WTC11 (cell line): ENCODE results near the gene PTPDC1.

Experiments used
- CREB1 ChIP-seq: sonication (generic); formaldehyde crosslinking; IDR thresholded peaks from 2 replicates; pipeline ENCODE4 v1.8.0; 2023; ENCODE audit warnings: mild to moderate bottlenecking, missing genetic modification reagents
- JUN ChIP-seq: sonication (generic); formaldehyde crosslinking; IDR thresholded peaks from 2 replicates; pipeline ENCODE4 v1.8.0; 2023; ENCODE audit warnings: mild to moderate bottlenecking, missing genetic modification reagents
- MYBL2 ChIP-seq: sonication (generic); formaldehyde crosslinking; IDR thresholded peaks from 2 replicates; pipeline ENCODE4 v1.8.1; 2023; ENCODE audit warnings: mild to moderate bottlenecking, moderate library complexity, missing genetic modification reagents
- NR3C1 ChIP-seq: sonication (generic); formaldehyde crosslinking; conservative IDR thresholded peaks from 2 replicates; pipeline ENCODE4 v1.8.1; 2023; ENCODE audit warnings: low read depth, mild to moderate bottlenecking, missing genetic modification reagents
- ZBTB21 ChIP-seq: sonication (generic); formaldehyde crosslinking; IDR thresholded peaks from 2 replicates; pipeline ENCODE4 v1.8.1; 2023; ENCODE audit warnings: mild to moderate bottlenecking, missing genetic modification reagents, borderline replicate concordance
- ZNF263 ChIP-seq: sonication (generic); formaldehyde crosslinking; IDR thresholded peaks from 2 replicates; pipeline ENCODE4 v1.8.1; 2022; ENCODE audit warnings: low read depth, mild to moderate bottlenecking, moderate library complexity, missing genetic modification reagents
- ZNF317 ChIP-seq: sonication (generic); formaldehyde crosslinking; IDR thresholded peaks from 2 replicates; pipeline ENCODE4 v1.8.1; 2023; ENCODE audit warnings: low read depth, mild to moderate bottlenecking, moderate library complexity, missing genetic modification reagents, borderline replicate concordance
- TF ChIP-seq, protein P1 (sequence below): fragments of 200-600 bp; IDR thresholded peaks from 2 replicates; pipeline ENCODE4 v1.8.0; 2022; ENCODE audit warnings: antibody characterized with exemption
- TF ChIP-seq, protein P2 (sequence below): sonication (generic); formaldehyde crosslinking; IDR thresholded peaks from 2 replicates; pipeline ENCODE4 v1.8.1; 2023; ENCODE audit warnings: mild to moderate bottlenecking, missing genetic modification reagents, moderate library complexity

DNA sequence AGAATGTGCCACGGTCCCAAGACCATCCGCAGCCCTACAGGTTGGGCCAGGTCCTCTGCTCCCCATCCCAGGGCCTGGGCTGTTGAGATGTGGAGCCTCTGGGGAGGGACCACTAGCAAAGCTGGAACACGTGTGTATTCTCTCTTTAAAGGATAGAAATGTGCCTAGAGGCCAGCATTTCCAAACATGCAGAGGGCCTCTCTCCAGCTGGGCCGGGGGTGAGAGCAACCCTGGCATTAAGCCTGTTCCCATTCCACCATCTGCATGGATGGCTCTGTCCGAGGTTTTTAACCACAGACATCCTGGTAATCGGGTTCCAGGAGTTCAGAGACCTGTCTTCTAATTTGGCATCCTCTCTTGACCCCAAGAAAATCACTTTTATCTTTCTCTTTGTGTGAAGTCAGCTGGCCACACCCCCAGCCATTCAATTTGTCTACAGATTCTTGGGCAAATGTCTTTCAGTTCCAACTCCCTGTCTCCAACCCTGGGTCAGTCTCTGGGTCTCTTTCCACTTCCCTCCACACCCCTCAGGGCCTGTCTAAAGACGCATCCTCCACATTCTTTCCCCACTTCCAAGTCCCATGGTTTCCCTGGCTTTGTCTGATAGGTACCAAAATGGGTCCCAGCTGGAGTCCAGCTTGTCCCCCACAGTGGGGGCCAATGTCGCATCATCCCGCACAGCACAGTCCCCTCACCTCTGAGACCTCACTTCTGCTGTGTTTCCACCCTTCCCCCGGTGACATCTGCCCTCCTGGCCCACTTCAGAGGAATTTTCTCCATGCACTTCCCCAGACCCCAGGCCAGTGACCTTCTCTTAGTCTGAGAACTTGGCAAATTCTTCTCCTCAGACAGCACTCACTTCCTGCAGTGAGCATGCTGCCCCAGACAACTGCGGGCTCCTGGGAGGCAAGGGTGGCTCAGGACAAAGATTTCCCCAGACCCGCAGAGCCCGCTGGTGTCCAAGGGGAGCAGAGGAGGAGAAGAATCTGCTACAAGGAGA, 56.8 kb downstream of the PTPDC1 start:
- TF ChIP-seq CREB1, result no peak
- TF ChIP-seq JUN, result no peak
- no peak for TF ChIP-seq ZNF263 (CRISPR knock-in tag)
- TF ChIP-seq NR3C1, result no peak
- TF ChIP-seq, protein P1, sequence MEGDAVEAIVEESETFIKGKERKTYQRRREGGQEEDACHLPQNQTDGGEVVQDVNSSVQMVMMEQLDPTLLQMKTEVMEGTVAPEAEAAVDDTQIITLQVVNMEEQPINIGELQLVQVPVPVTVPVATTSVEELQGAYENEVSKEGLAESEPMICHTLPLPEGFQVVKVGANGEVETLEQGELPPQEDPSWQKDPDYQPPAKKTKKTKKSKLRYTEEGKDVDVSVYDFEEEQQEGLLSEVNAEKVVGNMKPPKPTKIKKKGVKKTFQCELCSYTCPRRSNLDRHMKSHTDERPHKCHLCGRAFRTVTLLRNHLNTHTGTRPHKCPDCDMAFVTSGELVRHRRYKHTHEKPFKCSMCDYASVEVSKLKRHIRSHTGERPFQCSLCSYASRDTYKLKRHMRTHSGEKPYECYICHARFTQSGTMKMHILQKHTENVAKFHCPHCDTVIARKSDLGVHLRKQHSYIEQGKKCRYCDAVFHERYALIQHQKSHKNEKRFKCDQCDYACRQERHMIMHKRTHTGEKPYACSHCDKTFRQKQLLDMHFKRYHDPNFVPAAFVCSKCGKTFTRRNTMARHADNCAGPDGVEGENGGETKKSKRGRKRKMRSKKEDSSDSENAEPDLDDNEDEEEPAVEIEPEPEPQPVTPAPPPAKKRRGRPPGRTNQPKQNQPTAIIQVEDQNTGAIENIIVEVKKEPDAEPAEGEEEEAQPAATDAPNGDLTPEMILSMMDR, result no peak
- no peak for TF ChIP-seq ZBTB21
- TF ChIP-seq, protein P2, sequence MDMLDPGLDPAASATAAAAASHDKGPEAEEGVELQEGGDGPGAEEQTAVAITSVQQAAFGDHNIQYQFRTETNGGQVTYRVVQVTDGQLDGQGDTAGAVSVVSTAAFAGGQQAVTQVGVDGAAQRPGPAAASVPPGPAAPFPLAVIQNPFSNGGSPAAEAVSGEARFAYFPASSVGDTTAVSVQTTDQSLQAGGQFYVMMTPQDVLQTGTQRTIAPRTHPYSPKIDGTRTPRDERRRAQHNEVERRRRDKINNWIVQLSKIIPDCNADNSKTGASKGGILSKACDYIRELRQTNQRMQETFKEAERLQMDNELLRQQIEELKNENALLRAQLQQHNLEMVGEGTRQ (CRISPR knock-in tag), result no peak
- TF ChIP-seq ZNF317 (CRISPR knock-in tag), result no peak
- TF ChIP-seq MYBL2 (CRISPR knock-in tag), result no peak
